HTR-8/SVneo (cell line): ENCODE results near the gene OTOL1.

Source experiments
- DNase-seq: peaks from one replicate; pipeline ENCODE4 v3.0.0; 2011; ENCODE audit warnings: low spot score, mixed read lengths; ENCODE audit not compliant: insufficient read length
- FAIRE-seq: peaks from 2 replicates; lab custom pipeline; 2011; peaks lifted over from hg19 to GRCh38; lab: Jason Lieb, UNC

Gene OTOL1

DNA sequence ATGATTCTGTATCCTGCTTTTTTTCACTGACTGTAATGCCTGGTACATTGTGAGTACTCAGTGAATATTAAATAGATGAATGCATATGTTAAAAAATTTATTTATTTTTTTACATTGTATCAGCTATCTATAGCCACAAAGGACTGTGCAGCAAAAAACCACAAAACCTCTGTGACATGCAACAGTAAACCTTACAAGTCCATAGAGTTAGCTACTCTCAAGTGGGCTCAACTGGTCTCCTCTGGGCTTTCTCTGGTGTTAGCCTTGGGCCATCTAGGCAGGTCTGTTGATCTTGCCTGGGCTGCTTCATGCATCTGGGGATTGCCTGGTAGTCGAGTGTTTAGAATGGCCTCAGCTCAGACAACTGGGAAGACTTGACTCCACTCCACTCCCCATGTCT, 35.3 kb downstream of the OTOL1 start:
- no peak for FAIRE-seq
- DNase-seq = no peak

DNA sequence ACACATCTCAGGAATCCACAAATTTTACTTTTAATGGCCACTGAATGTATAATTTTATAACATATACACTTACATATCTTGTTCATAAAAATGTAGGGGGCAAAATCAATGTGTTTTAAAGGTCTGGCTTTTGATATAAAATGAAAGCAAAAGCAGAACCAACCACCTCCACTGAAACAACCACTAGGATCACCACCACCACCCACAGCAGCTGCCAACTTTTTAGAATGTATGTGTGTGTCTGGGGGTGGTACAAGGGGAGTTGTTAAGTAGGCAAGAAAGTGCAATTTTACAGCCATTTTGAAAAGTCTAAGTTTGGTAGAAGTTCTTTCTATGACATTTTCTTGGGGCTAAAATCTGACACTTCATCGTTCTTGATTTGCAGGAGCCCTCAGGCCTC, 44.0 kb downstream of the OTOL1 start:
- DNase-seq (no peak), FAIRE-seq (no peak)

DNA sequence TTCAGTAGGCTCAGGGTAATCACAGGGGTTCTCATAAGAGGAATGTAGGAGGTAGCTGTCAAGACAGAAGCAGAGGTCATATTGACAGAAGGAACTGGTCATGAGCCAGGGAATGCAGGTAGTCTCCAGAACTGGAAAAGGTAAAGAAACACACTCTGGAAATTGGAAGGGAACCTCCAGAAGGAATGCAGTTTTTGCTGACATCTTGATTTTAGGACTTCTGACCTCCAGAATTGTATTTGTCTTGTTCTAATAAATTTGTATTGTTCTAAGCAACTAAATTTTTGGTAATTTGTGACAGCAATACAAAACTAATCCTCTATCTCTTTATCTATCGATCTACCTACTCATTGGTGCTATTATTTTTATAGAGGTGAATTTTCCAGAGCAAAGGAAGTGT, 49.2 kb downstream of the OTOL1 start:
- DNase-seq (no peak), FAIRE-seq (no peak)

- DNase-seq (no peak), FAIRE-seq (no peak)
Observed at GRCh38 chr3:161548301-161548700, 51.7 kb downstream of the OTOL1 start.

DNA sequence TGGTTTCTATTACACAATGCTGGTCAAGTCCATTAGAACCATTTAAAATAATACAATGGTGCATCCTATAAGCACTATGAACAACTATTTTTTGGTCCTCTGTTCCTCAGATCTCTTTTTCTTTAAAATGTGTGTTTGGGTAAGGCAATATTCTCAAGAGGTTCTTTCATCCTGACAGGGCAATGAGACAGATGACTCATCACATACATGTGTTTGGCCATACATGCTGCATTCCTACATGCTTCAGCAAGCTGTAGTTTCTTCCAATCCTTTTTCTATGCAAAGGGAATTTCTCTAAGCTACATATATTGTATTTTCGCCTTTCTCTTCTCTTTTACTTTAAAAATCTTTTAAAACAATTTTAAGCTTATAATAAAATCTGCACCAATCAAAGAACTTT, 52.7 kb downstream of the OTOL1 start:
- FAIRE-seq (no peak), DNase-seq (no peak)

- DNase-seq = no peak
- FAIRE-seq = no peak
Observed at GRCh38 chr3:161550491-161551195, 54.0 kb downstream of the OTOL1 start.

GRCh38 chr3:161551697-161552096, 55.1 kb downstream of the OTOL1 start:
- DNase-seq (no peak), FAIRE-seq (no peak)

GRCh38 chr3:161552984-161553560, 56.5 kb downstream of the OTOL1 start:
- DNase-seq (no peak), FAIRE-seq (no peak)
